GM18861 (cell line): ENCODE measurements around the gene RHOD.

ENCODE experiments used
- ATAC-seq: cut with Tn5 transposase; IDR thresholded peaks from one replicate; pipeline ENCODE4 v1.9.1; 2021; ENCODE audit not compliant: unreplicated experiment

The RHOD gene

GRCh38 chr11:67031791-67032561 is 24.7 kb upstream of the RHOD start:
- ATAC-seq, result no peak

DNA sequence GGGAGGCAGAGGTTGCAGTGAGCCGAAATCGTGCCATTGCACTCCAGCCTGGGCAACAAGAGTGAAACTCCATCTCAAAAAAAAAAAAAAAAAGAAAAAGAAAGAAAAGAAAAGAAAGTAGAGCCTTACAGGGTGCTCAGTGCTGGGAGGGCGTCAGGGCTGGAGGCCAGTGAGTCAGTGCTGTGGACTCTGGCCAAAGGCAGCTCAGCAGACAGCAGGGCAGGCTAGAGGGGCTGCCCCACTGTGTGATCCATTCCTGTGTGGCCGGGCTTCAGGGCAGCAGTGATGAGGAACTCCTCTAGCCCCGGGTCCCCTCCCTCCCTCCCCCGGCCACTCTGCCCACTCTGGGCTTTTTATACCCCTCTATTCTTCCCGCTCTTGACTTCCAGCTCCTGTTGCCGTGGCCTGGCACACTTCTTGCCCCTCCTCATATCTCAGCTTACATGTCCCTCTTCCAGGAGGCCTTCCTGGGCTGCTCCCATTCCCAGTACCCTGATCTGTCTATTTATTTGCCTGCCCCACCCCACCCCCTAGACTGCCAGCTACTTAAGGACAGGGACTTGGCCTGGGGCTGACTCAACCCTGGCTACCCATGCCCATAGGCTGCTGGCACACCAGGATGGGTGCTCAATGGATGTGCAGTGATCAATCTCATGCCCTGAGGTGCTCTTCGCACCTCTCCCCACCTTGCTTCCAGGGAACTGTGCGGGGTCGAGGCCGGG is 23.7 kb upstream of the RHOD start:
- no peak for ATAC-seq

- no peak for ATAC-seq
Observed at GRCh38 chr11:67033661-67034166, 22.9 kb upstream of the RHOD start.

DNA sequence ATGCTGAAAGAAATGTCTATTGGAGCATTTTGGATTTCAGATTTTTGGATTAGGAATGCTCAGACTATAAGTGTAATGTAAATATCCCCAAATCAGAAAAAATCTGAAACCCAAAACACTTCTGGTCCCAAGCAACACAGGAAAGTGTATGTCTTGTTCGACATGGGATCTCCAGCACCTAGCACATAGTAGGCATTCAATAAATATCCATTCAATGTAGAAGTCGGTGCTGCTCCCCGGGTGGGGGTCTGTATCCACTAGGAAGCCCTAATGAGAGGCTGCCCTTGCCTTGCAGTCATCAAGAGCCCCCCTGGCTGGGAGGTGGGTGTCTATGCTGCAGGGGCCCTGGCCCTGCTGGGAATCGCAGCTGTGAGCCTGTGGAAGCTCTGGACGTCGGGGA is 22.3 kb upstream of the RHOD start:
- ATAC-seq, result no peak

DNA sequence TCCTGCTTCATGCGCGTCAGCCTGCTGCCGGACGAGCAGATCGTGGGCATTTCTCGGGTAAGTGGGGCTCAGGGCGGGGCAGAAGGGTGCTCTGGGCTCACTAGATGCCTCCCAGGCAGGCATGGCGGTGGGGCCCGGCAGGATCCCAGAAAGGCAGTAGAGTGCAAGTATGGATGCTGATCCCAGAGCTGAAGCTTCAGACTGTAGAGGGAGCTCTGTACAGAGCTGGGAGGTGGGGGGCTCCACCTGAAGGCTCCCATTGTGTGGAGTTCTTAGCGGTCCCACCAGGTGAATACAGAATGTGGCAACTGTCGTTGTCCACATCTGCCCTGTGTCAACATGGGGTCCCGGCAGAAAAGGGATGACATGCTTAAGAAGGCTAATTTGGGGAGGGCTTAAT is 16.5 kb upstream of the RHOD start:
- no peak for ATAC-seq

- no peak for ATAC-seq
Observed at GRCh38 chr11:67041602-67042001, 15.0 kb upstream of the RHOD start.

DNA sequence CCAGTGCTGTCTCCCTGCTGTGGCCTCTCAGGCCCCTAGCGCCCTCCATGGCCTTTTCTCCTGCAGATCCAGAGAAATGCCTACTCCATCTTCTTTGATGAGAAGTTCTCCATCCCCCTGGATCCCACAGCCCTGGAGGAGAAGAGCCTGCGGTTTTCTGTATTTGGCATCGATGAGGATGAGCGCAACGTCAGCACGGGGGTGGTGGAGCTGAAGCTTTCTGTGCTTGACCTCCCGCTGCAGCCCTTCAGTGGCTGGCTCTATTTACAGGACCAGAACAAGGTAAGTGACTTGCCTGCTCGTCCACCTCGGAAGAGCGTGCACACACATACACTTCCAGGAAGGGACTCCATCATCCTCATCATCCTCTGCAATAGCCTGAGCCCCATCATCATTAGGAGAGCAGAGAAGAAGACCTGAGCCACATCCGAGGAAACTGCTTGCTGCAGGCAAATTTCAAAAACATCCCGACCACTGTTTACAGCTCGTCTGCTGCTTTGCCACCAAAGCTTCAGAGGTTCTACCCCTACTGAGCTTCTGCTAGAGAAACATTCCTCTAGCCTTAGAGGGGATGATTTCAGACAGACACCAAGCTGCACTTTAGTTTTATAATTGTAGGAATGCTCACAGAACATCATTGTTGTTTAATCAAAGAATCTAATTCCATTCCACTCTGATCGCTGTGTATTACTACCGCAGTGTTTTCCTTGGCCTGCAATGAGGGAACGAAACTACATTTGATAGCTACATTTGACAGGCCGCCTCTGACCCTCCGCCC is 12.9 kb upstream of the RHOD start:
- ATAC-seq, result no peak

DNA sequence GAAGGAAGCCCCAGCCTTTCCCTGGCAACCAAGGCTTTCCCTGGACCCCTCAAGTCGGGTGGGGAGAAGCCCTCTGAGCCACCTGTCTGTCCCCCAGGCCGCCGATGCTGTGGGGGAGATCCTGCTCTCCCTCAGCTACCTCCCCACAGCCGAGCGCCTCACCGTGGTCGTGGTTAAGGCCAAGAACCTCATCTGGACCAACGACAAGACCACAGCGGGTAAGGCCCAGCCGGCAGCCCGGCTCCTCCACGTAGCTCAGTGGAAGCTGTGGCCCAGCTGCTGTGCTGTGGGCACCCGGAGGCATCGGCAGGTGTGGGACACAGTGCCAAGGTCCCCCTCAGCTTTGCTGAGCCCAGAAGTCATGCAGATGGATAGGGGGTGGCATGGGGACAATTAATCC is 12.2 kb upstream of the RHOD start:
- ATAC-seq, result no peak

DNA sequence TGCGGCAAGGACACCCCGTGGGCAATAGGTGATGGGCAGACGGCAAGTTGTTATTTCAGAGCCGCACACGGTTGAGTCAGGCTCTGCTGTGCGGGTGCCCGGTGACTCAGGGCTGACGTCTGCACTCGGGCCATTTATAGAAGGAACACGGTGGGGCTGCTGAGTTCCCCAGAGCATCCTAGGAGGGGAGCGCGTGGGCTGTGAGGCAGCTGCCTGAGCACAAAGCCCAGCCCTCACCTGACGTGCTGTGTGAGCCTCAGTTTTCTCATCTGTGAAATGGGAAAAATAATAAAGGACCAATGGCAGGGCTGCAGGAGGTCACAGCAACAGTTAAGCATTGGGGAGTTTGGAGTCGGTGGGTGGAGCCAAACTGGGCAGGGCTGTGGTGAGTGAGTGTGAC is 11.3 kb upstream of the RHOD start:
- ATAC-seq, result no peak

DNA sequence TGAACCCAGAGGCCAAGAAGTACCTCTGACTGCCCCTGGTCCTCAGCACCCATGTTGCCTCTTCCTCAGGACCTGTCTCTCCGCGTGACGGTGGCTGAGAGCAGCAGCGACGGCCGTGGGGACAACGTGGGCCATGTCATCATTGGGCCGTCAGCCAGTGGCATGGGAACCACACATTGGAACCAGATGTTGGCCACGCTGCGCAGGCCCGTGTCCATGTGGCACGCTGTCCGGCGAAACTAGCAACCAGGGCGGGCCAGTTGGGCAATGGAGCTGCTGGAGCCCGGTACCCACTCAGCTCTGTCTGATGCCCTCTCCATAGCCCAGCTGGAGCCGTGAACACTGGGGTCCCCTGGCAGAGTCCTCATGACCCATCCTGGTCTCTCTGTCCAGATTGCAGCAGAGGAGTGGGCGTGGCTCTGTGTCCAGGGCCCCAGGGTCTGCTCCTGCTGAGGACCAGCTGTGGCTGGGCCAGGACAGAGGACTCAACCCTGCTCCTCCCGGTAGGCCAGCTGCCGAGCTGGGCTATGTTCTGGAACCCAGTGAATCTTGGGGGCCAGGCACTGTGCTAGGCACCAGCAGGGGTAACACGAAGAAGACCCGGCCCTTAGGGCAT is 8.0 kb upstream of the RHOD start:
- ATAC-seq, result no peak

GRCh38 chr11:67050139-67050538 is 6.5 kb upstream of the RHOD start:
- no peak for ATAC-seq

DNA sequence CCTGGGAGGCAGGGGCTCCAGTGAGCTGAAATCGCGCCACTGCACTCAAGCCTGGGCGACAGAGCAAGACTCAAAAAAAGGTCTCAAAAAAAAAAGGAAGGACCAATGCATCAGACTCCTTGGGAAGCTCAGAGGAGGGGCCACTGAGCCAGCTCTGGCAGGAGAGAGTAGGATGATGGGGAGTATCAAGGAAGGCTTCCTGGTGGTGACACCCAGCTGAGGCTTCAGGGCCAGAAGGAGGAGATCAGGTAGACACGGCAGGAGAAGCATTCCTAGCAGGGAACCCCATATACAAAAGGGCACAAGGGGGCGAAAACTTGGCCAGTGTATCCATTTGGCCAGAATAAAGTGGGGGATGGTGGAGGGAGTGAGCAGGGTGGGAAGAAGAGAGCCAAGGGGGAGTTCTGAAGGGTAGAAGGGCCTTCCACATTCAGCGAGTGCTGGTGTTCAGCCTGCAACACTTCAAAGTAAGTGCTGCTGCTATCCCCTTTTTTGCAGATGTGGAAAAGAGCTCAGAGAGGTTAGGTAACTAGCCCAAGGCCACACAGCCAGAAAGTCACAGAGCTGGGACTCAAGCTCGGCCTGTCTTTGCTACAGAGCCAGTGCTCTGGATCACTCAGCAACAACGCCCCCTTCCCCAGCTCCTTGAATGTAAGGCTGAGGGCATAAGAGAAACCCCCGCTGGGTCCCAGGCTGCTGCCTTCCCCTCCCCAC is 5.3 kb upstream of the RHOD start:
- ATAC-seq, result no peak

- ATAC-seq, result no peak
Observed at GRCh38 chr11:67051945-67052488, 4.6 kb upstream of the RHOD start.

GRCh38 chr11:67052891-67053290 is 3.8 kb upstream of the RHOD start:
- no peak for ATAC-seq

DNA sequence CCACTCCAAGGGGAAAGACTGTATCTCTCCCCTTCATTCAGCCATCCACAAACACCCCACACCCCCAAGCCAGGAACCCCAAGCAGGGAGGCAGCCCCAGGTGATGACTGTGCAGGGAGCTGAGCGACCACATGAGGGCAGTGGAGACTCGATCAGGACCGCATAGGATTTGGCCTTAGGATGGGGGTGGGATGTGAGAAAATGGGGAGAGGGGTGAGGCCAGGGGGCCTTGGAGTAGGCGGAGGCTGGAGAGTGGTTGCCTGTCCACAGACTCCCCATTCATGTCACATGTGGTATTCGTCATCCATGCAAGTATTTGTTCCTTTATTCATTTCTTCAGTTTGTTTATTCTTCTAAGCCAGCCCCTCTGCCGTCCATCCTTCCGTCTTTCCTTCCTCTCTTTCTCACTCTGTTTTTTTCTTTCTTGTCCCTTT is 2.7 kb upstream of the RHOD start:
- no peak for ATAC-seq

GRCh38 chr11:67054346-67054835 is 2.3 kb upstream of the RHOD start:
- no peak for ATAC-seq

GRCh38 chr11:67054836-67055523 is 1.7 kb upstream of the RHOD start:
- ATAC-seq, result no peak

- no peak for ATAC-seq
Observed at GRCh38 chr11:67055812-67056211, 835 bp upstream of the RHOD start.

GRCh38 chr11:67057205-67057672 is 592 bp downstream of the RHOD start:
- no peak for ATAC-seq
